ENCODE data around the gene TULP4. TPM values are rescaled to one million over a fixed set of nuclear protein-coding genes. Genes with fewer than 3 reads are reported as not detected.
"Not testable (repeated sequence)": the region's sequence is repeated elsewhere in the genome, so short reads cannot be mapped to it uniquely, and the experiment has no call there.

The TULP4 gene
- total RNA-seq, 1 experiment from 2014 or later, result 64.6 TPM

DNA sequence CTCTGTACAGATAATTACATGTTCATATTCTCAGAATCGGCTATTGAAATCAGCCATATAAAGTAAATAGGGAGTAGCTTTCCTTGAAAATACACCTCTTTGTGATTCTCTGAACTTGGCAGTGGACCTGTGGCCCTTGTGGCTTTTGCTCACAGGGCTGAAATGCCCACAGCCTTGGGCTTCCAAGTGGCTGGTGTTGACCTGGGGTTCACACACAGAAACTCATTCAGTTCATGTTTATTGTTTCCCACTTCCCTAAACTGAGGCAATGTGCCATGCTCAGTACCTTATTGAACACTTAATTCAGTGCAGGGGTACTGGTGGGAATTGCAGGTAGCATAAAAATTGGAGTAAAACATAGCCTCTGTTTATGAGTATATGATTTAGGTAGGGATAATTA lies 19.1 kb upstream of the TULP4 start:
- no peaks in the 10 kb centered on the region for H3K23me2 ChIP-seq (ENCODE audit: insufficient read length, low read depth, low read length, poor library complexity, severe bottlenecking)
- H4K20me1 ChIP-seq (ENCODE audit: control insufficient read depth, insufficient read depth, insufficient read length), result no peaks in the 10 kb centered on the region
- Mint-ChIP-seq H3K36me3 (ENCODE audit: insufficient read depth in 1 of 3, low read depth in 3 of 3) (peaks cover 39 to 44% (median 42%) of the 10 kb centered on the region in 3 experiments), H3K27ac (no peak overlapping the region), H3K27me3 (ENCODE audit: low read depth) (no peaks in the 10 kb centered on the region), H3K4me1 (no peaks in the 10 kb centered on the region; a peak in 1 of 4 replicates), H3K9me3 (peaks cover 28 to 34% of the 10 kb centered on the region in 2 experiments), H3K4me3 (no peak overlapping the region)
- no peak overlapping the region for H4K8ac ChIP-seq (replicated peaks; ENCODE audit: insufficient read length, low read depth, low read length)
- WGBS (ENCODE audit: extremely low coverage, insufficient read length, low lambda C conversion rate), result no CpG with 5 or more reads among the region's 1 CpG
- no peak overlapping the region for H4K91ac ChIP-seq (ENCODE audit: insufficient read length, low read depth, low read length)
- TF ChIP-seq, protein P1, sequence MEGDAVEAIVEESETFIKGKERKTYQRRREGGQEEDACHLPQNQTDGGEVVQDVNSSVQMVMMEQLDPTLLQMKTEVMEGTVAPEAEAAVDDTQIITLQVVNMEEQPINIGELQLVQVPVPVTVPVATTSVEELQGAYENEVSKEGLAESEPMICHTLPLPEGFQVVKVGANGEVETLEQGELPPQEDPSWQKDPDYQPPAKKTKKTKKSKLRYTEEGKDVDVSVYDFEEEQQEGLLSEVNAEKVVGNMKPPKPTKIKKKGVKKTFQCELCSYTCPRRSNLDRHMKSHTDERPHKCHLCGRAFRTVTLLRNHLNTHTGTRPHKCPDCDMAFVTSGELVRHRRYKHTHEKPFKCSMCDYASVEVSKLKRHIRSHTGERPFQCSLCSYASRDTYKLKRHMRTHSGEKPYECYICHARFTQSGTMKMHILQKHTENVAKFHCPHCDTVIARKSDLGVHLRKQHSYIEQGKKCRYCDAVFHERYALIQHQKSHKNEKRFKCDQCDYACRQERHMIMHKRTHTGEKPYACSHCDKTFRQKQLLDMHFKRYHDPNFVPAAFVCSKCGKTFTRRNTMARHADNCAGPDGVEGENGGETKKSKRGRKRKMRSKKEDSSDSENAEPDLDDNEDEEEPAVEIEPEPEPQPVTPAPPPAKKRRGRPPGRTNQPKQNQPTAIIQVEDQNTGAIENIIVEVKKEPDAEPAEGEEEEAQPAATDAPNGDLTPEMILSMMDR (conservative IDR thresholded peaks at IDR 0.05), result no peak
- H3K79me1 ChIP-seq (ENCODE audit: insufficient read depth, low read depth, low read length, poor library complexity, severe bottlenecking), result peaks cover 3% of the 10 kb centered on the region
- no peak overlapping the region for H3K18ac ChIP-seq (ENCODE audit: insufficient read length, low read depth, low read length)
- H2AK5ac ChIP-seq (ENCODE audit: insufficient read length, low read length), result no peak overlapping the region
- no peak overlapping the region for H3K23ac ChIP-seq (ENCODE audit: insufficient read length, low read depth, low read length)
- H3K14ac ChIP-seq (ENCODE audit: insufficient read depth, low read length), result no peak overlapping the region
- no peak overlapping the region for H2BK120ac ChIP-seq (ENCODE audit: low read depth, low read length, poor library complexity, severe bottlenecking)
- H3K9ac ChIP-seq (ENCODE audit: extremely low read depth, insufficient read length, low read length), result no peak overlapping the region
- no peak overlapping the region for H3T11ph ChIP-seq (ENCODE audit: low read length)
- H2AFZ ChIP-seq (ENCODE audit: low read length), result no peak overlapping the region
- H4K5ac ChIP-seq (ENCODE audit: insufficient read length, low read depth, low read length), result no peak overlapping the region
- H3K27ac ChIP-seq (ENCODE audit: insufficient read length, low read depth, low read length), result no peak overlapping the region
- H2BK15ac ChIP-seq (ENCODE audit: low read depth, low read length), result no peak overlapping the region
- H3K56ac ChIP-seq (ENCODE audit: insufficient read length, low read depth, low read length), result no peak overlapping the region
- H3K79me2 ChIP-seq (ENCODE audit: insufficient read depth, low read length), result no peaks in the 10 kb centered on the region
- H3K4me1 ChIP-seq (ENCODE audit: insufficient read depth, low read length), result no peaks in the 10 kb centered on the region
- no peak overlapping the region for H2BK20ac ChIP-seq (ENCODE audit: low read depth, low read length, poor library complexity, severe bottlenecking)
- no peak overlapping the region for H3K4ac ChIP-seq (ENCODE audit: low read depth, low read length)
- H2BK12ac ChIP-seq (ENCODE audit: insufficient read length, low read depth, low read length), result no peak overlapping the region
- no peak overlapping the region for H3K4me2 ChIP-seq (ENCODE audit: insufficient read depth, insufficient read length, low read length)
- DNase-seq, result no peak
- H3K27me3 ChIP-seq (ENCODE audit: insufficient read depth, low read length), result no peaks in the 10 kb centered on the region
- H2BK5ac ChIP-seq (ENCODE audit: insufficient read length, low read length), result no peak overlapping the region
- no peaks in the 10 kb centered on the region for H3K9me3 ChIP-seq (ENCODE audit: control insufficient read depth, low read depth, low read length)

DNA sequence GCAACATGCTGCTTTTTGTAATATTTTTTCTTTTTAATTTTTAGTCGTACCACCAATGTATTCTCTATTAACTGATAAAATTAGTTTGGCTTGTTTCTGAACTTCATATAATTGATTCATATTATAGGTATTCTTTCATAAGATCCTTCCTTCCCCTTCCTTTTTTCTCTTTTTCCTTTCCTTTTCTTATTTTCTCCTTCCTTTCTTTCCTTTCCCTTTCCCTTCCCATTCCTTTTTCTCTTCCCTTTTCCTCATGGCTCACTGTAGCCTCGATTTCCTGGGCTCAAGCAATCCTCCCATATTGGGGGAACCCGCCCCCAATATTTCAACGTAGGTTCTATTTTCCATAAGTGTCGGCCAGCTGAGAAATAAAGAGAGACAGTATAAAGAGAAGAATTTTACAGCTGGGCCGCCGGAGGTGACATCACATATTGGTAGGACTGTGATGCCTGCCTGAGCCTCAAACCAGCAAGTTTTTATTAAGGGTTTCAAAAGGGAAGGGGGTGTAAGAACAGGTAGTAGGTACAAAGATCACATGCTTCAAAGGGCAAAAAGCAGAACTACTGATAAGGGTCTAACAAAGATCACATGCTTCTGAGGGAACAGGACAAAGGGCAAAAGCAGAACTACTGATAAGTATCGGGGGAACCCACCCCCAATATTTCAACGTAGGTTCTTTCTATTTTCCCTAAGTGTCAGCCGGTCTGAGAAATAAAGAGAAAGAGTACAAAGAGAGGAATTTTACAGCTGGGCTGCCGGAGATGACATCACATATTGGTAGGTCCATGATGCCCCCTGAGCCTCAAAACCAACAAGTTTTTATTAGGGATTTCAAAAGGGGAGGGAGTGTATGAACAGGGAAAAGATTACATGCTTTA lies 16.1 kb upstream of the TULP4 start:
- H3K4me2 ChIP-seq (ENCODE audit: insufficient read depth, insufficient read length, low read length); H3K27ac ChIP-seq (ENCODE audit: insufficient read length, low read depth, low read length); H3K4me1 Mint-ChIP-seq; H3K4me3 Mint-ChIP-seq; H2AFZ ChIP-seq (ENCODE audit: low read length); H2BK20ac ChIP-seq (ENCODE audit: low read depth, low read length, poor library complexity, severe bottlenecking); DNase-seq; H3K4me1 ChIP-seq (ENCODE audit: insufficient read depth, low read length); H3K56ac ChIP-seq (ENCODE audit: insufficient read length, low read depth, low read length); H3K79me2 ChIP-seq (ENCODE audit: insufficient read depth, low read length); H3K27me3 Mint-ChIP-seq (ENCODE audit: low read depth); H2AK5ac ChIP-seq (ENCODE audit: insufficient read length, low read length); H3K9me3 ChIP-seq (ENCODE audit: control insufficient read depth, low read depth, low read length); H3K4ac ChIP-seq (ENCODE audit: low read depth, low read length); H3K27me3 ChIP-seq (ENCODE audit: insufficient read depth, low read length); H2BK5ac ChIP-seq (ENCODE audit: insufficient read length, low read length); H4K8ac ChIP-seq (replicated peaks; ENCODE audit: insufficient read length, low read depth, low read length); H2BK15ac ChIP-seq (ENCODE audit: low read depth, low read length); H3T11ph ChIP-seq (ENCODE audit: low read length); H3K9ac ChIP-seq (ENCODE audit: extremely low read depth, insufficient read length, low read length); H3K79me1 ChIP-seq (ENCODE audit: insufficient read depth, low read depth, low read length, poor library complexity, severe bottlenecking); H3K18ac ChIP-seq (ENCODE audit: insufficient read length, low read depth, low read length); H4K5ac ChIP-seq (ENCODE audit: insufficient read length, low read depth, low read length); H3K27ac Mint-ChIP-seq; H2BK120ac ChIP-seq (ENCODE audit: low read depth, low read length, poor library complexity, severe bottlenecking); H4K91ac ChIP-seq (ENCODE audit: insufficient read length, low read depth, low read length); H4K20me1 ChIP-seq (ENCODE audit: control insufficient read depth, insufficient read depth, insufficient read length); H2BK12ac ChIP-seq (ENCODE audit: insufficient read length, low read depth, low read length); H3K23ac ChIP-seq (ENCODE audit: insufficient read length, low read depth, low read length); H3K14ac ChIP-seq (ENCODE audit: insufficient read depth, low read length); H3K23me2 ChIP-seq (ENCODE audit: insufficient read length, low read depth, low read length, poor library complexity, severe bottlenecking): not testable (repeated sequence)
- Mint-ChIP-seq H3K36me3 (ENCODE audit: insufficient read depth in 1 of 3, low read depth in 3 of 3) (peaks cover 47 to 55% (median 50%) of the 10 kb centered on the region in 3 experiments), H3K9me3 (peaks cover 34 to 40% of the 10 kb centered on the region in 2 experiments)
- no CpG with 5 or more reads among the region's 11 CpGs for WGBS (ENCODE audit: extremely low coverage, insufficient read length, low lambda C conversion rate)

Data from H9 (cell line).